Prostate gland (tissue), 2 donors: ENCODE measurements around the gene MRPL34. TPM values are rescaled to one million over a fixed set of nuclear protein-coding genes. Genes with fewer than 3 reads are reported as not detected.

Source experiments
- DNase-seq: peaks from one replicate; pipeline ENCODE4 v3.0.0-alpha.2; 2019; ENCODE audit warnings: low spot score
- H3K27ac ChIP-seq, 2 donors: fragments of 200-600 bp; sonication (generic); 2 replicates each; pipeline ENCODE4 v1.5.1; 2017 to 2019
- H3K27me3 ChIP-seq: fragments of 200-600 bp; sonication (generic); replicated peaks from 2 replicates; pipeline ENCODE4 v1.5.1; 2019; ENCODE audit not compliant: insufficient read depth
- H3K36me3 ChIP-seq, 2 donors: fragments of 200-600 bp; sonication (generic); 1 replicate in 1 of 2; 2 replicates in 1 of 2; pipeline versions ENCODE4 v1.5.1 to v1.8.1; 2017 to 2019
- H3K4me1 ChIP-seq: fragments of 200-600 bp; sonication (generic); replicated peaks from 2 replicates; pipeline ENCODE4 v1.5.1; 2019
- H3K4me3 ChIP-seq, 2 donors: fragments of 200-600 bp; sonication (generic); 2 replicates each; pipeline ENCODE4 v1.5.1; 2017 to 2019
- H3K9me3 ChIP-seq: fragments of 200-600 bp; sonication (generic); 2 replicates; pipeline ENCODE4 v1.5.1; 2017
- POLR2A ChIP-seq: fragments of 450-650 bp; IDR thresholded peaks from one replicate; pipeline ENCODE4 v1.6.1; 2016; ENCODE audit warnings: antibody characterized with exemption, mild to moderate bottlenecking
- POLR2AphosphoS5 ChIP-seq: sonication (generic); formaldehyde crosslinking; IDR thresholded peaks from one replicate; pipeline ENCODE4 v1.6.1; 2017; ENCODE audit warnings: antibody characterized with exemption
- WGBS: methylation state at CpG from one replicate; pipeline ENCODE4 v1.1.5; 2018; 5-methylcytosine and 5-hydroxymethylcytosine counted together
- intact Hi-C: fragments of 100-400 bp; cut with DNase I; formaldehyde crosslinking; loops from one replicate; pipeline ENCODE4 v1.14.2; 2022
- total RNA-seq, 2 donors: library from RNA; depleted of rRNA; stranded (reverse); fragments of >200 nt; gene quantifications; one replicate each; pipeline ENCODE4 v1.1.0, GENCODE V29; 2016
- TF ChIP-seq, protein P1 (sequence below), 4 experiments: fragments of 200-600 bp in 2 of 4; fragments of 450-650 bp in 2 of 4; sonication (generic) in 2 of 4; IDR thresholded peaks; 1 replicate in 3 of 4; 2 replicates in 1 of 4; pipeline ENCODE4 v1.5.1; 2016 to 2019; ENCODE audit warnings: antibody characterized with exemption in 4 of 4, mild to moderate bottlenecking in 2 of 4, moderate library complexity in 2 of 4

MRPL34 gene
- total RNA-seq, 2 donors from 2014 or later, result 157 to 169 TPM

DNA sequence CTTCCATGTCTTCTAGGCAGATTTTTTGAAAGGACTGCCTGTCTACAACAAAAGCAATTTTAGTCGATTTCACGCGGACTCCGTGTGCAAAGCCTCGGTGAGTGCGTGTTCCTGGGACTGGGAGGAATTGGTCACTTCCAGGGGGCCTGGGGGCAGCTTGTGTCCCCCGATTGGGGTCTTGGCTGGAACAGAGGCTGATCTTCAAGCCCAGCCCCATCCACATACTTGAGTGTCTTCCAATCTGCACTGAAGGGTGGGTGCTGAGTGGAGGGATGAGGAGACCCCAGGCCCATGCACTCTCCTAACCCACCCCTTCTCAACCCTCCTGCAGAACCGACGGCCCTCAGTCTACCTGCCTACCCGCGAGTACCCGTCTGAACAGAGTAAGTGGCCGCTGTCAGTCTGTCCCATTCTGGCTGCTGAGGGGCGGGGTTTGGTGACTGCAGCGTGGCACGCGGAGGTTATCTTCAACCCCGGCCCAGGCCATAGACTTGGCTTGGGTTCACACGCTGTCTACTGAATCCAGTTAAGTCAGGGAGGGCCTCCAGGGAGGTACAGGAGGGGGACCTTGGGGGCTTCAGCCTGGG is 8.4 kb downstream of the MRPL34 start:
- Histone ChIP-seq H3K27me3 (no peaks in the 10 kb centered on the region), H3K9me3 (no peaks in the 10 kb centered on the region), H3K36me3 (no peaks in the 10 kb centered on the region), H3K27ac (no peak overlapping the region), H3K4me1 (peaks cover 8% of the 10 kb centered on the region), H3K4me3 (no peak overlapping the region)
- 92% methylated on average over 19 of the region's 19 CpGs for WGBS
- DNase-seq, result no peak
- intact Hi-C loops, result no loop called here
- TF ChIP-seq POLR2A (no peak), POLR2AphosphoS5 (no peak)
- TF ChIP-seq, protein P1, sequence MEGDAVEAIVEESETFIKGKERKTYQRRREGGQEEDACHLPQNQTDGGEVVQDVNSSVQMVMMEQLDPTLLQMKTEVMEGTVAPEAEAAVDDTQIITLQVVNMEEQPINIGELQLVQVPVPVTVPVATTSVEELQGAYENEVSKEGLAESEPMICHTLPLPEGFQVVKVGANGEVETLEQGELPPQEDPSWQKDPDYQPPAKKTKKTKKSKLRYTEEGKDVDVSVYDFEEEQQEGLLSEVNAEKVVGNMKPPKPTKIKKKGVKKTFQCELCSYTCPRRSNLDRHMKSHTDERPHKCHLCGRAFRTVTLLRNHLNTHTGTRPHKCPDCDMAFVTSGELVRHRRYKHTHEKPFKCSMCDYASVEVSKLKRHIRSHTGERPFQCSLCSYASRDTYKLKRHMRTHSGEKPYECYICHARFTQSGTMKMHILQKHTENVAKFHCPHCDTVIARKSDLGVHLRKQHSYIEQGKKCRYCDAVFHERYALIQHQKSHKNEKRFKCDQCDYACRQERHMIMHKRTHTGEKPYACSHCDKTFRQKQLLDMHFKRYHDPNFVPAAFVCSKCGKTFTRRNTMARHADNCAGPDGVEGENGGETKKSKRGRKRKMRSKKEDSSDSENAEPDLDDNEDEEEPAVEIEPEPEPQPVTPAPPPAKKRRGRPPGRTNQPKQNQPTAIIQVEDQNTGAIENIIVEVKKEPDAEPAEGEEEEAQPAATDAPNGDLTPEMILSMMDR (IDR thresholded peaks at IDR 0.05), result no peak

DNA sequence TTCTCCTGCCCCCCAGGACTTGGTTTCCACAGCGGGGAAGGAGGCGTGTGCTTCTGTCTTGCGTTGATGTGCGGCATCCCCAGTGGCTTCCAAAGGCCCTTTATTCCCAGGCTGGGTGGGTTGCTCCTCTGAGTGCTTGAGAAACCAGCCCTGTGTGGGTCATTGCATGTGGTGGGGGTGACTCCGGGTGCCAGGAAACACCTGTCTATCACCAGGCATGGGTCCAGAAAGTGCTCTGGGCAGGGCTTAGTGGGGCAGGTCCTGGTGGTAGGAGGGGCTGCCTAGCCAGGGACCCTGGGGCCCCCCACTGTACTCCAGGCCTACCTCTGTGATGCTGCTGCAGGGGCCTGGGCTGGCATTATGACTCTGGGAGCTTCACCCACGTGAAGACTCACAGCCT is 13.3 kb downstream of the MRPL34 start:
- intact Hi-C loops, result no loop called here
- WGBS, result 77% methylated on average over 6 of the region's 6 CpGs
- Histone ChIP-seq H3K4me3 (no peak overlapping the region), H3K27me3 (no peaks in the 10 kb centered on the region), H3K27ac (no peak overlapping the region), H3K4me1 (no peaks in the 10 kb centered on the region), H3K36me3 (peaks cover 0 to 11% of the 10 kb centered on the region in 2 donors), H3K9me3 (no peaks in the 10 kb centered on the region)
- DNase-seq, result no peak
- TF ChIP-seq POLR2A, result no peak
- no peak for TF ChIP-seq POLR2AphosphoS5
- TF ChIP-seq, protein P1 (IDR thresholded peaks at IDR 0.05), result no peak

DNA sequence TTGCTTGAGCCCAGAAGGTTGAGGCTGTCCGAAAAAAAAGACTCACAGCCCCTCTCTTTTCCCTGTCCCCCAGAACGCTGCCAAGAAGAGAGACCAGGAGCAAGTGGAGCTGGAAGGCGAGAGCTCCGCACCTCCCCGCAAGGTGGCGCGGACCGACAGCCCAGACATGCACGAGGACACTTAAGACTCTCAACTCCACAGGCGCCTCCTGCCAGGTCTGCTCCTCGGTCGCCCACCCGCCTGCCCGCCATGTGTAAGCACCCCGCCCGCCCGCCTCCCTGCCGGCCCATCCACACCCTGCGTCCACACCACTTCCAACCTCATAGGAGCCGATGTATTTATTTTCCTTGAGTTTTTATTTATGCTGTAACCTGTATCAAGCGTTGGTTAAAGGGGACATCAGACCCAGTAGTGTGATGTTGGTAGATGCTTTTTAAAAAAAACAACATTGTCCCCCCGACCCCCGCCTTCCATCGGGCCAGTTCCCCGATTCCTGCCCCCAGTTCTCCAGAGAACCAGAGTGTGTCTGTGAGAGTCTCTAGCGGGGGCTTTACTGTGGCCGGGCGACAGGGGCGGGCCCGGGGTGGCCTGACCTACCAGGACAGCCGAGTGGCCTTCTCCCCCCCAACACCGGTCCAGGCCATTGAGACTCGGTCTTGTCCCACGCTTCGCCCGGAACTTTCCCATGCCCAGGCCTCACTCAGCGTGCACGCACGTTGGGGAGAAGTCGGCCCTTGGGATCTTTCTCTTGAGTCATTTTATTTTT is 14.0 kb downstream of the MRPL34 start:
- H3K4me1 ChIP-seq, result no peaks in the 10 kb centered on the region
- no peak for DNase-seq
- TF ChIP-seq POLR2A (no peak), POLR2AphosphoS5 (no peak)
- TF ChIP-seq, protein P1 (IDR thresholded peaks at IDR 0.05), result no peak
- no peaks in the 10 kb centered on the region for H3K9me3 ChIP-seq
- H3K27me3 ChIP-seq, result no peaks in the 10 kb centered on the region
- H3K4me3 ChIP-seq, result no peak overlapping the region
- WGBS, result 88% methylated on average over 40 of the region's 40 CpGs
- intact Hi-C loops, result no loop called here
- H3K27ac ChIP-seq, result no peak overlapping the region
- peaks cover 0 to 11% of the 10 kb centered on the region in 2 donors for H3K36me3 ChIP-seq

DNA sequence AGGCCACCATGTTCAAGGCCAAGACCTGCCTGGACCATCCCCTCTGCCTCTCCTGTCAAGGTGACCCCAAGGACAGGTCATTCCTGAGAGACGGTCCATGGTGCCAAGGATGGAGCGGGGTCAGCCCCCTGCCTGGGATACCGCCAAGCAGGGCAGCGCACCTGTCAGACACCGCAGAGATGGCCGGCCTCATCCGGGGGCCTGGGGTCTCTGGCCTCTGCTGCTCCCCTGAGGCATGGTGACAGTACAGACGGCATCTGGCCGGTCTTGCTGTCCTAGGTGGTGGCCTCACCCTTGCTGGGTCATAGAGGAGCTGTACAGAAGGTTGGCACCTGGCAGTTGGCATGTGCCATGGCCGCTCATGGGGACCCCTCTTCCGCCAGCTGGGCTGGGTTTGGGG is 14.8 kb downstream of the MRPL34 start:
- H3K27me3 ChIP-seq, result no peaks in the 10 kb centered on the region
- no peak overlapping the region for H3K27ac ChIP-seq
- TF ChIP-seq, protein P1 (IDR thresholded peaks at IDR 0.05), result no peak
- TF ChIP-seq POLR2A, result no peak
- intact Hi-C loops, result no loop called here
- H3K9me3 ChIP-seq, result no peaks in the 10 kb centered on the region
- no peak for DNase-seq
- no peak overlapping the region for H3K4me3 ChIP-seq
- H3K36me3 ChIP-seq, result peaks cover 0 to 11% of the 10 kb centered on the region in 2 donors
- 85% methylated on average over 11 of the region's 11 CpGs for WGBS
- H3K4me1 ChIP-seq, result no peaks in the 10 kb centered on the region
